Measurements from ENCODE around the gene KCNMB4.

GRCh38 chr12:70364695-70365397 is 1.2 kb upstream of the KCNMB4 start:
- no peak for TF ChIP-seq CTCF (conservative IDR thresholded peaks at IDR 0.05; ENCODE audit: low read depth, low read length)
- TF ChIP-seq RAD21 (IDR thresholded peaks at IDR 0.05; ENCODE audit: low read length), result no peak
- TF ChIP-seq SMC3 (IDR thresholded peaks at IDR 0.05; ENCODE audit: low read depth, low read length), result no peak
- no peak for TF ChIP-seq USF2 (IDR thresholded peaks at IDR 0.05; ENCODE audit: low read depth, low read length)
- no peak for TF ChIP-seq POLR2A (IDR thresholded peaks at IDR 0.05; ENCODE audit: low read depth, low read length)
- TF ChIP-seq NFE2L2 (IDR thresholded peaks at IDR 0.05; ENCODE audit: low read depth, low read length), result no peak
- TF ChIP-seq MAZ (IDR thresholded peaks at IDR 0.05; ENCODE audit: borderline replicate concordance, low read depth, low read length), result no peak
- no peak for TF ChIP-seq RFX5 (IDR thresholded peaks at IDR 0.05; ENCODE audit: low read depth, low read length)
